ENCODE measurements around the gene SEZ6L. TPM values are rescaled to one million over a fixed set of nuclear protein-coding genes. Genes with fewer than 3 reads are reported as not detected.

The SEZ6L gene
- total and polyA plus RNA-seq, 8 donors = 0.08 to 0.82 (median 0.58) TPM

- H3K36me3 ChIP-seq = no peaks in the 10 kb centered on the region
- H3K9me3 ChIP-seq = no peaks in the 10 kb centered on the region
- ATAC-seq (no peak), DNase-seq (no peak)
- intact Hi-C loops (cut with DNase I) = no loop called here
- no peak overlapping the region for H3K27ac ChIP-seq
- H3K4me1 ChIP-seq = no peaks in the 10 kb centered on the region
- TF ChIP-seq CTCF (IDR thresholded peaks at IDR 0.05) = no peak
- peaks cover 0 to 40% of the 10 kb centered on the region in 2 donors for H3K27me3 ChIP-seq
- H3K4me3 ChIP-seq = no peak overlapping the region
Measured at GRCh38 chr22:26286091-26286820, 117.0 kb downstream of the SEZ6L start.

- Histone ChIP-seq H3K36me3 (no peaks in the 10 kb centered on the region), H3K4me3 (no peak overlapping the region), H3K4me1 (no peaks in the 10 kb centered on the region), H3K27ac (no peak overlapping the region), H3K27me3 (peaks cover 0 to 36% of the 10 kb centered on the region in 2 donors), H3K9me3 (no peaks in the 10 kb centered on the region)
- ATAC-seq (no peak), DNase-seq (no peak)
- TF ChIP-seq CTCF (IDR thresholded peaks at IDR 0.05) = no peak
- intact Hi-C loops (cut with DNase I) = no loop called here
Measured at GRCh38 chr22:26287382-26288225, 118.3 kb downstream of the SEZ6L start.

DNA sequence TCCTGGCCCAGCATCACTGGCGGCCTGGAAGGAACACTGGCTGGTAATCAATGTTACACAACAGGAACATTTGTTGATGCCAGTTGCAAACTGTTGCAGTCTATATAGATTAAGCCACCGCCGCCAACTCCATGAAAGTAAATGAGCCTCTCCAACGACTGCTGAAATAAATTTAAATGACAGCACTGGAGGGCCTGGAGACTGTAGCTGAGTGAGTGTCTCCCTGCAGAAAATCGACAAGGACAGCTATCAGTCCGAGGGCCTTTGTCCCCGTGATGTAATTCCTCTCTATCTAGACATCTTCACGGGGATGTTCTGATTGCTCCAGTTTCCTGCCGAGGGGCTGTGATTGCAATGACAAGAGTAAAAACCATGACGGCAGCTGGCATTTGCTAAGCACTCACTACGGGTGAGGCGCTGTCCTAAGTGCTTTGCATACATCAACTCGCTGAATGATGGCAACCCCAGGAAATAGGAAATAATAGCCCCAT, 120.4 kb downstream of the SEZ6L start:
- Histone ChIP-seq H3K27ac (no peak overlapping the region), H3K9me3 (no peaks in the 10 kb centered on the region), H3K36me3 (no peaks in the 10 kb centered on the region), H3K4me1 (no peaks in the 10 kb centered on the region), H3K4me3 (no peak overlapping the region), H3K27me3 (peaks cover 0 to 19% of the 10 kb centered on the region in 2 donors)
- intact Hi-C loops (cut with DNase I) = no loop called here
- ATAC-seq = no peak
- TF ChIP-seq CTCF (IDR thresholded peaks at IDR 0.05) = no peak
- DNase-seq = no peak

DNA sequence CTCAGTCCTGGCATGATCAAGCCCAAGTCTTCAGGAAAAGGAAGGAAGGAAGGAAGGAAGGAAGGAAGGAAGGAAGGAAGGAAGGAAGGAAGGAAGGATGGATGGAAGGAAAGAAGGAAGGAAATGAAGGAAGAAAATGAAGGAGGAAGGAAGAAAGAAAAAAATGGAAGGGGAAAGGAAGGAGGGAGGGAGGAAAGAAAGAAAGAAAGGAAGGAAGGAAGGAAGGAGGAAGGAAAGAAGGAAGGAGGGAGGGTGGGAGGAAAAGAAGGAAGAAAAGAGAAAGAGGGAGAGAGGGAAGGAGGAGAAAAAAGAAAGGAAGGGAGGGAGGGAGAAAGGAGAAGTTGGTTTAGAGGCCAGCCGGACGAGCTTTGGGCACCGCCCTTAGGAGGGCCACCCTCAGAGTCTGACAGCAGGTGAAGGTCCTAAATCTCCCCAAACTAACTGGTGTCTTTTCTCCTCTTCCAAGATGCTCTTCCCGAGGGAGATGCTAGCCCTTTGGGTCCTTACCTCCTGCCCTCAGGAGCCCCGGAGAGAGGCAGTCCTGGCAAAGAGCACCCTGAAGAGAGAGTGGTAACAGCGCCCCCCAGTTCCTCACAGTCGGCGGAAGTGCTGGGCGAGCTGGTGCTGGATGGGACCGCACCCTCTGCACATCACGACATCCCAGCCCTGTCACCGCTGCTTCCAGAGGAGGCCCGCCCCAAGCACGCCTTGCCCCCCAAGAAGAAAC, 122.8 kb downstream of the SEZ6L start:
- DNase-seq (no peak), ATAC-seq (no peak)
- intact Hi-C loops (cut with DNase I) = no loop called here
- no peak for TF ChIP-seq CTCF (IDR thresholded peaks at IDR 0.05)
- Histone ChIP-seq H3K9me3 (no peaks in the 10 kb centered on the region), H3K4me3 (no peak overlapping the region), H3K27me3 (peaks cover 0 to 14% of the 10 kb centered on the region in 2 donors), H3K27ac (no peak overlapping the region), H3K4me1 (no peaks in the 10 kb centered on the region), H3K36me3 (no peaks in the 10 kb centered on the region)

GRCh38 chr22:26292667-26292995, 123.4 kb downstream of the SEZ6L start:
- Histone ChIP-seq H3K36me3 (no peaks in the 10 kb centered on the region), H3K4me1 (no peaks in the 10 kb centered on the region), H3K9me3 (no peaks in the 10 kb centered on the region), H3K27ac (no peak overlapping the region), H3K27me3 (peaks cover 0 to 8% of the 10 kb centered on the region in 2 donors), H3K4me3 (no peak overlapping the region)
- intact Hi-C loops (cut with DNase I) = no loop called here
- no peak for DNase-seq
- ATAC-seq = no peak
- TF ChIP-seq CTCF (IDR thresholded peaks at IDR 0.05) = no peak
